B cell (primary cell): Measurements from ENCODE around the gene GOLGA8J.

ENCODE experiments used
- CTCF ChIP-seq: fragments of 200-600 bp; IDR thresholded peaks from one replicate; pipeline ENCODE4 v1.8.0; 2022; ENCODE audit warnings: antibody characterized with exemption, mild to moderate bottlenecking
- EZH2 ChIP-seq: IDR thresholded peaks from 2 replicates; pipeline ENCODE4 v1.6.1; 2012; ENCODE audit warnings: borderline replicate concordance, low read depth, mild to moderate bottlenecking, moderate library complexity, low read length; ENCODE audit not compliant: insufficient read depth, poor library complexity, severe bottlenecking

- TF ChIP-seq CTCF (no peak), EZH2 (no peak)
Measured at GRCh38 chr15:30072630-30073029, 10.1 kb upstream of the GOLGA8J start.
